Measurements from ENCODE around the gene SPTBN5.

Gene SPTBN5

GRCh38 chr15:41850482-41851166 is 43.2 kb downstream of the SPTBN5 start:
- Histone ChIP-seq H3K27me3 (ENCODE audit: low read depth, low read length) (no peaks in the 10 kb centered on the region), H3K36me3 (ENCODE audit: control insufficient read depth in 1 of 2, insufficient read depth in 2 of 2, low read length in 2 of 2) (peaks cover 14 to 32% of the 10 kb centered on the region in 2 donors), H3K4me3 (ENCODE audit: low read depth in 1 of 2, low read length in 2 of 2) (no peak overlapping the region), H3K27ac (ENCODE audit: low read length) (no peak overlapping the region), H3K9me3 (ENCODE audit: control insufficient read depth in 1 of 2, low read length in 2 of 2) (no peaks in the 10 kb centered on the region), H3K4me1 (ENCODE audit: control insufficient read depth in 1 of 2, insufficient read depth in 2 of 2, low read length in 2 of 2) (no peaks in the 10 kb centered on the region)

GRCh38 chr15:41849861-41850260 is 44.0 kb downstream of the SPTBN5 start:
- H3K9me3 ChIP-seq (ENCODE audit: control insufficient read depth in 1 of 2, low read length in 2 of 2) = no peaks in the 10 kb centered on the region
- no peaks in the 10 kb centered on the region for H3K27me3 ChIP-seq (ENCODE audit: low read depth, low read length)
- no peak overlapping the region for H3K27ac ChIP-seq (ENCODE audit: low read length)
- H3K4me1 ChIP-seq (ENCODE audit: control insufficient read depth in 1 of 2, insufficient read depth in 2 of 2, low read length in 2 of 2) = no peaks in the 10 kb centered on the region
- H3K36me3 ChIP-seq (ENCODE audit: control insufficient read depth in 1 of 2, insufficient read depth in 2 of 2, low read length in 2 of 2) = peaks cover 14 to 40% of the 10 kb centered on the region in 2 donors
- H3K4me3 ChIP-seq (ENCODE audit: low read depth in 1 of 2, low read length in 2 of 2) = no peak overlapping the region

DNA sequence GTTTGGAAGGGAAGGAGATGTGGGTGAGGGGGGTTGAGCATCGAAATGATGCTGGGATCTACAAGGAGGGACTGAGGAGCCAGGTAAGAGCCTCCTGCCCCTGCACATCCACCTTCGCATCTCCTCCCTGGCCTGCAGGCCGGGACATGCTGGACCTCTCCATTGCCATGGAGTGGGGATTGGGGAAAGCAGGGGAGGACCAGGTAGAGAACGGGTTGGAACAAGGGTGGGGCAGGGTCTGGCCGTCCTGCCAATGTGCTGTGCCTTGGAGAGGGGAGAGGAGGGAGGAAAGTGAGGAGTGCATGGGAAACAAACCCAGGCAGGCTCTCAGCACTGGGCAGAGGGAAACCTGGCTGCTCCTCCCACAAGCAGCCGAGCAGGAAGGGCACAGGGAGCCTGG is 44.6 kb downstream of the SPTBN5 start:
- Histone ChIP-seq H3K27me3 (ENCODE audit: low read depth, low read length) (no peaks in the 10 kb centered on the region), H3K36me3 (ENCODE audit: control insufficient read depth in 1 of 2, insufficient read depth in 2 of 2, low read length in 2 of 2) (peaks cover 14 to 46% of the 10 kb centered on the region in 2 donors), H3K9me3 (ENCODE audit: control insufficient read depth in 1 of 2, low read length in 2 of 2) (no peaks in the 10 kb centered on the region), H3K4me1 (ENCODE audit: control insufficient read depth in 1 of 2, insufficient read depth in 2 of 2, low read length in 2 of 2) (no peaks in the 10 kb centered on the region), H3K4me3 (ENCODE audit: low read depth in 1 of 2, low read length in 2 of 2) (no peak overlapping the region), H3K27ac (ENCODE audit: low read length) (no peak overlapping the region)

DNA sequence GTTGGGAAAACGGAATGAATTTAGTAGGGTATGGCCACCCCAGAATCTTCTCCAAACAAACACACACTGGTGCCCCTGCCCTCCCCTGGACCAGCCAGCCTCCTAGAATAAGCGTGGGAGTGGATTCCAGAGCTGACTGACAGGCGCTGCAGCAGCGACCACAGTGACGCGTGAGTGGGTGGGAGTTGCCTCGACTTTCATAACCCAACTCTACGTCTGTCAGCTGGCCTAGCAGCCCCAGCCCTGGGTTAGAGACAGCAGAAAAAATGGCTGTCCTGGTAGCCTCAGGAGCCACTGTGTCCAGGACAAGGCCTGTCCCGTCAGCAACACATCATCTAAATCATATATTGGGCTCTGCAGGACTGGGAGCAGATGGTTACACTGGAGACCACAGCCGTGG is 45.2 kb downstream of the SPTBN5 start:
- Histone ChIP-seq H3K27ac (ENCODE audit: low read length) (no peak overlapping the region), H3K4me3 (ENCODE audit: low read depth in 1 of 2, low read length in 2 of 2) (no peak overlapping the region), H3K4me1 (ENCODE audit: control insufficient read depth in 1 of 2, insufficient read depth in 2 of 2, low read length in 2 of 2) (no peaks in the 10 kb centered on the region), H3K27me3 (ENCODE audit: low read depth, low read length) (no peaks in the 10 kb centered on the region), H3K36me3 (ENCODE audit: control insufficient read depth in 1 of 2, insufficient read depth in 2 of 2, low read length in 2 of 2) (peaks cover 14 to 52% of the 10 kb centered on the region in 2 donors), H3K9me3 (ENCODE audit: control insufficient read depth in 1 of 2, low read length in 2 of 2) (no peaks in the 10 kb centered on the region)

DNA sequence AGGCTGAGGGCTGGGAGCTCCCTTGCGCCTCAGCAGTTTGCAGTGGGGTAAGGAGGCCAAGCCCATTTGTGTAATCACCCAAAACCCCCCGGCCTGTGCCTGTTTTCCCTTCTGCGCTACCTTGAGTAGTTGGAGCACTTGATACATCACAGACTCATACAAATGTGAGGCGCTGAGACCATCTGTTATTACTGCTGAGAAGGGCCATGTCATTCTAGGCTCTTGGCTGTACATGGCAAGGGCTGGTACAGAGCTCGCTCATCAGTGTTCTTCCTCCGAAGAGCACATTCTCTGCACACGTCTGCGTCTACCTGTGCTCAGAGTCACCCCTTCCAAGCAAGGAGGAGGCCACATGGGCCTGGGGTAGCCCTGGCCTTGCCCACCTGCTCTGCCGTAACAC is 45.9 kb downstream of the SPTBN5 start:
- H3K4me3 ChIP-seq (ENCODE audit: low read depth in 1 of 2, low read length in 2 of 2) = no peak overlapping the region
- H3K9me3 ChIP-seq (ENCODE audit: control insufficient read depth in 1 of 2, low read length in 2 of 2) = no peaks in the 10 kb centered on the region
- no peaks in the 10 kb centered on the region for H3K27me3 ChIP-seq (ENCODE audit: low read depth, low read length)
- H3K27ac ChIP-seq (ENCODE audit: low read length) = no peak overlapping the region
- peaks cover 14 to 54% of the 10 kb centered on the region in 2 donors for H3K36me3 ChIP-seq (ENCODE audit: control insufficient read depth in 1 of 2, insufficient read depth in 2 of 2, low read length in 2 of 2)
- H3K4me1 ChIP-seq (ENCODE audit: control insufficient read depth in 1 of 2, insufficient read depth in 2 of 2, low read length in 2 of 2) = no peaks in the 10 kb centered on the region

- H3K36me3 ChIP-seq (ENCODE audit: control insufficient read depth in 1 of 2, insufficient read depth in 2 of 2, low read length in 2 of 2) = peaks cover 14 to 60% of the 10 kb centered on the region in 2 donors
- no peaks in the 10 kb centered on the region for H3K9me3 ChIP-seq (ENCODE audit: control insufficient read depth in 1 of 2, low read length in 2 of 2)
- H3K4me3 ChIP-seq (ENCODE audit: low read depth in 1 of 2, low read length in 2 of 2) = no peak overlapping the region
- no peaks in the 10 kb centered on the region for H3K27me3 ChIP-seq (ENCODE audit: low read depth, low read length)
- H3K27ac ChIP-seq (ENCODE audit: low read length) = no peak overlapping the region
- no peaks in the 10 kb centered on the region for H3K4me1 ChIP-seq (ENCODE audit: control insufficient read depth in 1 of 2, insufficient read depth in 2 of 2, low read length in 2 of 2)
Measured at GRCh38 chr15:41847206-41847605, 46.6 kb downstream of the SPTBN5 start.

DNA sequence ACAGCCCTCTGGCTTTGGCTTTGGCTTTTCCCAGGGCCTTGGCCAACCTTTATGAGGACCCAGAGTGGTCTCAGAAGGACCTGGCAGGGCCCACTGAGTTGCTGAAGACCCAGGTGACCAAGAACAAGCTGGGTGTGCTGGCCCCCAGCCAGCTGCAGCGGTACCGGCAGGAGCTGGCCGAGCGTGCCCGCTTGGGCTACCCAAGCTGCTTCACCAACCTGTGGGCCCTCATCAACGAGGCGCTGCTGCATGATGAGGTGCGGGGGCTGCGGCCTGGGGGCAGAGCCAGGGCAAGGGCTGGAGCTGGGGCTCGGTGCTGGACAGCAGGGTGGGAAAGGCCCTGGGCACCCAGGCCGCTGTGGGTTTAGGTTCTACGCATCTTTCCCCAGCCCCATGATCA is 49.0 kb downstream of the SPTBN5 start:
- Histone ChIP-seq H3K9me3 (ENCODE audit: control insufficient read depth in 1 of 2, low read length in 2 of 2) (no peaks in the 10 kb centered on the region), H3K4me1 (ENCODE audit: control insufficient read depth in 1 of 2, insufficient read depth in 2 of 2, low read length in 2 of 2) (no peaks in the 10 kb centered on the region), H3K27me3 (ENCODE audit: low read depth, low read length) (no peaks in the 10 kb centered on the region), H3K27ac (ENCODE audit: low read length) (no peak overlapping the region), H3K4me3 (ENCODE audit: low read depth in 1 of 2, low read length in 2 of 2) (no peak overlapping the region), H3K36me3 (ENCODE audit: control insufficient read depth in 1 of 2, insufficient read depth in 2 of 2, low read length in 2 of 2) (peaks cover 14 to 81% of the 10 kb centered on the region in 2 donors)

GRCh38 chr15:41843571-41843970 is 50.3 kb downstream of the SPTBN5 start:
- Histone ChIP-seq H3K27me3 (ENCODE audit: low read depth, low read length) (no peaks in the 10 kb centered on the region), H3K4me1 (ENCODE audit: control insufficient read depth in 1 of 2, insufficient read depth in 2 of 2, low read length in 2 of 2) (no peaks in the 10 kb centered on the region), H3K27ac (ENCODE audit: low read length) (no peak overlapping the region), H3K4me3 (ENCODE audit: low read depth in 1 of 2, low read length in 2 of 2) (no peak overlapping the region), H3K36me3 (ENCODE audit: control insufficient read depth in 1 of 2, insufficient read depth in 2 of 2, low read length in 2 of 2) (peaks cover 11 to 81% of the 10 kb centered on the region in 2 donors), H3K9me3 (ENCODE audit: control insufficient read depth in 1 of 2, low read length in 2 of 2) (no peaks in the 10 kb centered on the region)

GRCh38 chr15:41842229-41842628 is 51.6 kb downstream of the SPTBN5 start:
- no peaks in the 10 kb centered on the region for H3K27me3 ChIP-seq (ENCODE audit: low read depth, low read length)
- H3K36me3 ChIP-seq (ENCODE audit: control insufficient read depth in 1 of 2, insufficient read depth in 2 of 2, low read length in 2 of 2) = peaks cover 14 to 69% of the 10 kb centered on the region in 2 donors
- H3K4me1 ChIP-seq (ENCODE audit: control insufficient read depth in 1 of 2, insufficient read depth in 2 of 2, low read length in 2 of 2) = no peaks in the 10 kb centered on the region
- H3K9me3 ChIP-seq (ENCODE audit: control insufficient read depth in 1 of 2, low read length in 2 of 2) = no peaks in the 10 kb centered on the region
- H3K4me3 ChIP-seq (ENCODE audit: low read depth in 1 of 2, low read length in 2 of 2) = no peak overlapping the region
- no peak overlapping the region for H3K27ac ChIP-seq (ENCODE audit: low read length)

DNA sequence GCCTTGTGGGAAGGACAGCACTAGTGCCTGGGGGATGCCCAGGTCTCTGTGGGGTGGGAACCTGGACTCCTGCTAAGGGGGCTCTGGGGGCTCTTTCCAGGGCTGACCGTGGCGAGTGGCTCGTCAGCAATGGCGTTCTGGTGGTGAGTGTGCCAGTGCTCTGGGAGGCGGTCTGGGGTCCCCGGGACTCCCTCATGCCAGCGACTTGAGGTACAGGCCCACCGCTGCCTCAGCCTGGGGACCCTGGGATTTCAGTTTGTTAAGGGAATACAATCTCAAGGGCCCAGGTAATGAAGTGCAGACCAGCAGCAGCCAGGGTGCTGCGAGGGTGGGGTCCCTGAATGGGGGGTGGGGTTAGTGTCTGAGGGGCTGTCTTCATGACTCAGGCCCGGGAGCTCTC is 52.7 kb downstream of the SPTBN5 start:
- Histone ChIP-seq H3K36me3 (ENCODE audit: control insufficient read depth in 1 of 2, insufficient read depth in 2 of 2, low read length in 2 of 2) (peaks cover 3 to 65% of the 10 kb centered on the region in 2 donors), H3K27me3 (ENCODE audit: low read depth, low read length) (no peaks in the 10 kb centered on the region), H3K27ac (ENCODE audit: low read length) (no peak overlapping the region), H3K4me3 (ENCODE audit: low read depth in 1 of 2, low read length in 2 of 2) (no peak overlapping the region), H3K9me3 (ENCODE audit: control insufficient read depth in 1 of 2, low read length in 2 of 2) (no peaks in the 10 kb centered on the region), H3K4me1 (ENCODE audit: control insufficient read depth in 1 of 2, insufficient read depth in 2 of 2, low read length in 2 of 2) (no peaks in the 10 kb centered on the region)

- H3K9me3 ChIP-seq (ENCODE audit: control insufficient read depth in 1 of 2, low read length in 2 of 2) = no peaks in the 10 kb centered on the region
Measured at GRCh38 chr15:41840673-41841072, 53.2 kb downstream of the SPTBN5 start.

More at GRCh38 chr15:41840673-41841072, 53.2 kb downstream of the SPTBN5 start:
- Histone ChIP-seq H3K4me3 (ENCODE audit: low read depth in 1 of 2, low read length in 2 of 2) (no peak overlapping the region), H3K4me1 (ENCODE audit: control insufficient read depth in 1 of 2, insufficient read depth in 2 of 2, low read length in 2 of 2) (no peaks in the 10 kb centered on the region), H3K36me3 (ENCODE audit: control insufficient read depth in 1 of 2, insufficient read depth in 2 of 2, low read length in 2 of 2) (peaks cover 3 to 60% of the 10 kb centered on the region in 2 donors), H3K27ac (ENCODE audit: low read length) (no peak overlapping the region), H3K27me3 (ENCODE audit: low read depth, low read length) (no peaks in the 10 kb centered on the region)

All from muscle layer of duodenum (tissue), 2 donors.